ENCODE data around the gene GDPD5. TPM values are rescaled to one million over a fixed set of nuclear protein-coding genes. Genes with fewer than 3 reads are reported as not detected.

GDPD5 gene
- total RNA-seq, 1 experiment from 2014 or later: 7.8 TPM

- Histone ChIP-seq H3K56ac (ENCODE audit: insufficient read length, low read depth, low read length) (no peak overlapping the region), H3T11ph (ENCODE audit: low read length) (no peak overlapping the region), H3K79me1 (ENCODE audit: insufficient read depth, low read depth, low read length, poor library complexity, severe bottlenecking) (peaks cover 3% of the 10 kb centered on the region), H3K4ac (ENCODE audit: low read depth, low read length) (no peak overlapping the region), H3K27me3 (ENCODE audit: insufficient read depth, low read length) (no peaks in the 10 kb centered on the region), H2AFZ (ENCODE audit: low read length) (no peak overlapping the region), H3K9ac (ENCODE audit: extremely low read depth, insufficient read length, low read length) (no peak overlapping the region), H2AK5ac (ENCODE audit: insufficient read length, low read length) (no peak overlapping the region), H2BK12ac (ENCODE audit: insufficient read length, low read depth, low read length) (no peak overlapping the region), H2BK120ac (ENCODE audit: low read depth, low read length, poor library complexity, severe bottlenecking) (no peak overlapping the region), H4K20me1 (ENCODE audit: control insufficient read depth, insufficient read depth, insufficient read length) (no peaks in the 10 kb centered on the region), H2BK20ac (ENCODE audit: low read depth, low read length, poor library complexity, severe bottlenecking) (no peak overlapping the region), H3K14ac (ENCODE audit: insufficient read depth, low read length) (no peak overlapping the region), H4K5ac (ENCODE audit: insufficient read length, low read depth, low read length) (no peak overlapping the region), H3K18ac (ENCODE audit: insufficient read length, low read depth, low read length) (no peak overlapping the region), H3K4me1 (ENCODE audit: insufficient read depth, low read length) (peaks cover 9% of the 10 kb centered on the region), H3K79me2 (ENCODE audit: insufficient read depth, low read length) (peaks cover 28% of the 10 kb centered on the region; the same call in 1 of the 2 replicates), H2BK15ac (ENCODE audit: low read depth, low read length) (no peak overlapping the region), H2BK5ac (ENCODE audit: insufficient read length, low read length) (no peak overlapping the region), H4K8ac (replicated peaks; ENCODE audit: insufficient read length, low read depth, low read length) (no peak overlapping the region), H3K4me2 (ENCODE audit: insufficient read depth, insufficient read length, low read length) (no peak overlapping the region), H4K91ac (ENCODE audit: insufficient read length, low read depth, low read length) (no peak overlapping the region), H3K9me3 (ENCODE audit: control insufficient read depth, low read depth, low read length) (no peaks in the 10 kb centered on the region), H3K27ac (ENCODE audit: insufficient read length, low read depth, low read length) (no peak overlapping the region), H3K23ac (ENCODE audit: insufficient read length, low read depth, low read length) (no peak overlapping the region), H3K23me2 (ENCODE audit: insufficient read length, low read depth, low read length, poor library complexity, severe bottlenecking) (peaks cover 2% of the 10 kb centered on the region)
- Mint-ChIP-seq H3K27ac (peak overlapping the region in 2 of 3 experiments; percentile 28 to 49; a peak in 2 of 7 replicates), H3K9me3 (no peaks in the 10 kb centered on the region), H3K4me1 (peaks cover 20 to 24% of the 10 kb centered on the region in 2 experiments), H3K4me3 (no peak overlapping the region), H3K27me3 (ENCODE audit: low read depth) (no peaks in the 10 kb centered on the region), H3K36me3 (ENCODE audit: insufficient read depth in 1 of 3, low read depth in 3 of 3) (peaks cover 54 to 88% (median 80%) of the 10 kb centered on the region in 3 experiments)
- TF ChIP-seq CTCF (conservative IDR thresholded peaks at IDR 0.05): no peak
- no CpG with 5 or more reads among the region's 14 CpGs for WGBS (ENCODE audit: extremely low coverage, insufficient read length, low lambda C conversion rate)
- no peak for DNase-seq
Measured at GRCh38 chr11:75568616-75569219, 43.0 kb upstream of the GDPD5 start.
